ENCODE data around the gene CNOT6.

GRCh38 chr5:180586204-180586603 lies 92.0 kb downstream of the CNOT6 start:
- no peak for TF ChIP-seq POLR2A (IDR thresholded peaks at IDR 0.05)
- no peak for TF ChIP-seq CTCF (IDR thresholded peaks at IDR 0.05)

Data from Peyer's patch (tissue), 4 donors.